Stomach (tissue), 4 donors: Measurements from ENCODE around the gene AMIGO3.

Experiments used
- POLR2A ChIP-seq, 4 donors: fragments of 450-650 bp; IDR thresholded peaks; one replicate each; pipeline ENCODE4 v1.6.1; 2016; ENCODE audit warnings: antibody characterized with exemption in 4 of 4, control low read depth in 2 of 4, mild to moderate bottlenecking in 1 of 4, moderate library complexity in 1 of 4
- POLR2AphosphoS5 ChIP-seq, 3 donors: sonication (generic); formaldehyde crosslinking; IDR thresholded peaks; one replicate each; pipeline ENCODE4 v1.6.1; 2016; ENCODE audit warnings: antibody characterized with exemption in 3 of 3
- TF ChIP-seq, protein P1 (sequence below), 7 experiments: fragments of 450-650 bp in 4 of 7; fragments of 200-600 bp in 3 of 7; sonication (generic) in 3 of 7; IDR thresholded peaks; one replicate each; pipeline ENCODE4 v1.5.1; 2016 to 2019; ENCODE audit warnings: antibody characterized with exemption in 7 of 7, control low read depth in 2 of 7, mild to moderate bottlenecking in 1 of 7

GRCh38 chr3:49703956-49704355 lies 15.5 kb downstream of the AMIGO3 start:
- TF ChIP-seq POLR2A (IDR thresholded peaks at IDR 0.05): no peak
- TF ChIP-seq POLR2AphosphoS5 (IDR thresholded peaks at IDR 0.05): no peak
- TF ChIP-seq, protein P1, sequence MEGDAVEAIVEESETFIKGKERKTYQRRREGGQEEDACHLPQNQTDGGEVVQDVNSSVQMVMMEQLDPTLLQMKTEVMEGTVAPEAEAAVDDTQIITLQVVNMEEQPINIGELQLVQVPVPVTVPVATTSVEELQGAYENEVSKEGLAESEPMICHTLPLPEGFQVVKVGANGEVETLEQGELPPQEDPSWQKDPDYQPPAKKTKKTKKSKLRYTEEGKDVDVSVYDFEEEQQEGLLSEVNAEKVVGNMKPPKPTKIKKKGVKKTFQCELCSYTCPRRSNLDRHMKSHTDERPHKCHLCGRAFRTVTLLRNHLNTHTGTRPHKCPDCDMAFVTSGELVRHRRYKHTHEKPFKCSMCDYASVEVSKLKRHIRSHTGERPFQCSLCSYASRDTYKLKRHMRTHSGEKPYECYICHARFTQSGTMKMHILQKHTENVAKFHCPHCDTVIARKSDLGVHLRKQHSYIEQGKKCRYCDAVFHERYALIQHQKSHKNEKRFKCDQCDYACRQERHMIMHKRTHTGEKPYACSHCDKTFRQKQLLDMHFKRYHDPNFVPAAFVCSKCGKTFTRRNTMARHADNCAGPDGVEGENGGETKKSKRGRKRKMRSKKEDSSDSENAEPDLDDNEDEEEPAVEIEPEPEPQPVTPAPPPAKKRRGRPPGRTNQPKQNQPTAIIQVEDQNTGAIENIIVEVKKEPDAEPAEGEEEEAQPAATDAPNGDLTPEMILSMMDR (IDR thresholded peaks at IDR 0.05): no peak
